Keratinocyte (primary cell): Measurements from ENCODE around the gene AMZ1. TPM values are rescaled to one million over a fixed set of nuclear protein-coding genes. Genes with fewer than 3 reads are reported as not detected.

ENCODE experiments used
- DNase-seq: peaks from one replicate; pipeline ENCODE4 v3.0.0-alpha.2; 2011; ENCODE audit warnings: low read depth, missing footprints, low spot score
- FAIRE-seq: peaks from 2 replicates; lab custom pipeline; 2011; peaks lifted over from hg19 to GRCh38; lab: Jason Lieb, UNC
- H2AFZ ChIP-seq: 2 replicates; pipeline ENCODE4 v1.6.0; 2012; ENCODE audit warnings: low read length, control low read depth, inconsistent platforms; ENCODE audit not compliant: control insufficient read depth
- H3K27ac ChIP-seq: 2 replicates; pipeline ENCODE4 v1.5.1; 2011; ENCODE audit warnings: low read length; ENCODE audit not compliant: control insufficient read depth, insufficient read depth
- H3K27me3 ChIP-seq: 3 replicates; pipeline ENCODE4 v1.6.0; 2011; ENCODE audit warnings: low read length; ENCODE audit not compliant: control insufficient read depth, insufficient read depth; ENCODE audit errors: extremely low read depth
- H3K36me3 ChIP-seq, 2 experiments: 2 replicates in 1 of 2; 3 replicates in 1 of 2; pipeline ENCODE4 v1.5.1; 2011; ENCODE audit warnings: low read length in 2 of 2, mild to moderate bottlenecking in 1 of 2; ENCODE audit not compliant: control insufficient read depth in 2 of 2, insufficient read depth in 2 of 2; ENCODE audit errors: extremely low read depth in 1 of 2
- H3K4me1 ChIP-seq: 3 replicates; pipeline ENCODE4 v1.5.1; 2011; ENCODE audit warnings: low read length; ENCODE audit not compliant: control insufficient read depth, insufficient read depth; ENCODE audit errors: extremely low read depth
- H3K4me2 ChIP-seq: 3 replicates; pipeline ENCODE4 v1.6.0; 2011; ENCODE audit warnings: low read depth, low read length; ENCODE audit not compliant: control insufficient read depth, insufficient read depth; ENCODE audit errors: extremely low read depth
- H3K4me3 ChIP-seq, 3 experiments: fragments of 200-600 bp in 1 of 3; sonication (generic) in 1 of 3; 2 replicates in 2 of 3; 3 replicates in 1 of 3; pipeline ENCODE4 v1.5.1; 2011 to 2016; ENCODE audit warnings: low read length in 3 of 3, mild to moderate bottlenecking in 3 of 3, control low read depth in 2 of 3, inconsistent platforms in 1 of 3, low read depth in 1 of 3, mixed read lengths in 1 of 3, mixed run types in 1 of 3, moderate library complexity in 1 of 3; ENCODE audit not compliant: control insufficient read depth in 2 of 3, insufficient read depth in 2 of 3; ENCODE audit errors: extremely low read depth in 1 of 3
- H3K79me2 ChIP-seq: 2 replicates; pipeline ENCODE4 v1.6.0; 2012; ENCODE audit warnings: low read length; ENCODE audit not compliant: control insufficient read depth, insufficient read depth
- H3K9ac ChIP-seq: 3 replicates; pipeline ENCODE4 v1.6.0; 2011; ENCODE audit warnings: low read length; ENCODE audit not compliant: control insufficient read depth, insufficient read depth; ENCODE audit errors: extremely low read depth
- H3K9me1 ChIP-seq: 3 replicates; pipeline ENCODE4 v1.6.0; 2011; ENCODE audit warnings: low read length; ENCODE audit not compliant: control insufficient read depth, insufficient read depth; ENCODE audit errors: extremely low read depth
- H3K9me3 ChIP-seq: 2 replicates; pipeline ENCODE4 v1.5.1; 2012; ENCODE audit warnings: low read depth, low read length; ENCODE audit not compliant: control insufficient read depth
- H4K20me1 ChIP-seq: 3 replicates; pipeline ENCODE4 v1.6.0; 2011; ENCODE audit warnings: low read length; ENCODE audit not compliant: control insufficient read depth, insufficient read depth; ENCODE audit errors: extremely low read depth
- CTCF ChIP-seq, 3 experiments: IDR thresholded peaks in 1 of 3; conservative IDR thresholded peaks in 1 of 3; optimal IDR thresholded peaks in 1 of 3; 2 replicates in 2 of 3; 3 replicates in 1 of 3; pipeline versions ENCODE3 to v1.5.1; 2011; ENCODE audit warnings: low read length in 3 of 3, mild to moderate bottlenecking in 3 of 3, moderate library complexity in 2 of 3, control low read depth in 1 of 3, inconsistent platforms in 1 of 3; ENCODE audit not compliant: insufficient read depth in 2 of 3; ENCODE audit errors: extremely low read depth in 1 of 3
- EZH2 ChIP-seq: IDR thresholded peaks from one replicate; pipeline ENCODE4 v1.6.1; 2012; ENCODE audit warnings: inconsistent platforms, mild to moderate bottlenecking, low read length, moderate library complexity
- dilution Hi-C: fragments of 300-500 bp; cut with MboI; formaldehyde crosslinking; loops from one replicate; pipeline ENCODE4 v1.7.0; 2020; ENCODE audit warnings: low sequenced_read_pairs; ENCODE audit not compliant: extremely low pct_ligation_motif_present
- polyA plus RNA-seq, 5 experiments: library from polyadenylated mRNA; depleted of rRNA in 3 of 5; stranded (reverse) in 3 of 5; stranded (forward) in 1 of 5; unstranded in 1 of 5; fragments of >200 nt; gene quantifications; 1 replicate in 1 of 5; 2 replicates in 3 of 5; 3 replicates in 1 of 5; pipeline versions ENCODE4 v1.2.1 to v1.2.3, GENCODE V29; 2011 to 2012; ENCODE audit warnings: missing spikeins in 2 of 5, low read depth in 1 of 5, low replicate concordance in 1 of 5

AMZ1 gene
- polyA plus RNA-seq, 1 donor (not counting 4 experiments of a cell fraction or from before 2014, with no cell fraction given) = 0.04 TPM

- Histone ChIP-seq H3K79me2 (peaks cover 44% of the 10 kb centered on the region), H3K27ac (no peak overlapping the region), H3K36me3 (no peaks in the 10 kb centered on the region), H3K4me1 (peaks cover 15% of the 10 kb centered on the region), H3K4me2 (peak overlapping the region; percentile 32), H3K27me3 (no peaks in the 10 kb centered on the region), H3K4me3 (no peak overlapping the region), H3K9ac (no peak overlapping the region), H3K9me3 (no peaks in the 10 kb centered on the region), H3K9me1 (peaks cover 2% of the 10 kb centered on the region), H4K20me1 (peaks cover 6% of the 10 kb centered on the region), H2AFZ (no peak overlapping the region)
- FAIRE-seq (no peak), DNase-seq (no peak)
- dilution Hi-C loops = no loop called here
- no peak for TF ChIP-seq CTCF (optimal IDR thresholded peaks at IDR 0.05 in 1 of 3, IDR thresholded peaks at IDR 0.05 in 1 of 3, conservative IDR thresholded peaks at IDR 0.05 in 1 of 3; ENCODE audit: extremely low read depth in 1 of 3, insufficient read depth in 2 of 3, low read length in 3 of 3)
- TF ChIP-seq EZH2 = no peak
Measured at GRCh38 chr7:2641406-2642393, 46.3 kb upstream of the AMZ1 start.

- dilution Hi-C loops = no loop called here
- H3K9me1 ChIP-seq = peaks cover 2% of the 10 kb centered on the region
- H3K36me3 ChIP-seq = peaks cover 3 to 7% of the 10 kb centered on the region in 2 experiments
- H2AFZ ChIP-seq = no peak overlapping the region
- no peaks in the 10 kb centered on the region for H4K20me1 ChIP-seq
- no peak overlapping the region for H3K4me3 ChIP-seq
- DNase-seq (no peak), FAIRE-seq (no peak)
- H3K79me2 ChIP-seq = peaks cover 28% of the 10 kb centered on the region
- no peaks in the 10 kb centered on the region for H3K9me3 ChIP-seq
- TF ChIP-seq CTCF (optimal IDR thresholded peaks at IDR 0.05 in 1 of 3, IDR thresholded peaks at IDR 0.05 in 1 of 3, conservative IDR thresholded peaks at IDR 0.05 in 1 of 3; ENCODE audit: extremely low read depth in 1 of 3, insufficient read depth in 2 of 3, low read length in 3 of 3) (peak in 1 of 3 experiments; percentile 37), EZH2 (no peak)
- no peak overlapping the region for H3K9ac ChIP-seq
- H3K27me3 ChIP-seq = no peaks in the 10 kb centered on the region
- H3K27ac ChIP-seq = no peak overlapping the region
- H3K4me2 ChIP-seq = no peak overlapping the region
- peaks cover 15% of the 10 kb centered on the region for H3K4me1 ChIP-seq
Measured at GRCh38 chr7:2643386-2644219, 44.4 kb upstream of the AMZ1 start.
